NK-92 (cell line): ENCODE measurements around the gene ALDH4A1.

ENCODE experiments used
- DNase-seq: peaks from one replicate; lab custom pipeline; 2025; ENCODE audit not compliant: unreplicated experiment; lab: John Stamatoyannopoulos, UW

ALDH4A1 gene

DNA sequence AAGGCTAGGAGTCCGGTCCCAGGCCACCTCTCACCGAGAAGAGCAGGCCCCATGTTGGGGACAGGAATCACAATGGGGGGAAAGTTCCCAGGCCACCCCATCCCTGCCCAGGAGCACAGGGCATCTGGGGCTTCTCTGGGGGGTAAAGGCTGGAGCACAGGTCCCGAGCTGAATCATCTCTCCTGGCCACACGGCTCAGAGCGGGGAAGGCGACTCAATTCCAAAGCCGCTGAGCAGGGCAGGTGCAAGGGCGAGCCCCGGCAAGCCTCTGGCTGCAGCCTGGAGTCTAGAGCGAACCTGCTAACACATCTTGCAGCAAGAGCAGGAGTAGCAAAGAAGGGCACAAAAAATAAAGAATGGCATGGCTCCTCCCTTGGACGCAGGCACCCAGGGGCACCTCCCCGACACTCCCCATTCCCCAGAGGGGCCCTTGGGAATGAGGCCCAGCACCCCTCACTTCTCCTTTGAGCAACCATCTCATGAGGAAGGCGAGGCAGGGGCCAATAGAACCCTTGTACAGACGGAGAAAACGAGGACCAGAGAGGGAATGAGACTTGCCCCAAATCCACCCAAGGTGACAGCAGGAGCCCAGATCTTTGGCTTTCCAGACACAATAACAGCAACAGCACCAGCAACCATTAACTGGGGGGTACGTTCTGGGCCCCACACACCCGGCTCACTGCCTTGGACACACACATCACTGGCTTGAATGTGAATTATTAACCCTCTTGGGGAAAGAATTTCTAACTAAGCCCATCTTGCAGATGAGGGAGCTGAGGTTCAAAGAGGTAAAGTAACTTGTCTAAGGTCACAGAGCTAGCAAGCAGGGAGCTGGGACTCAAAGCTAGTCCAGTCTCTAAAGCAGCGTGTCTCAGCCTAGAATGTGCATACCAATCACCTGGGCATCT, 20.7 kb upstream of the ALDH4A1 start:
- DNase-seq = no peak

DNA sequence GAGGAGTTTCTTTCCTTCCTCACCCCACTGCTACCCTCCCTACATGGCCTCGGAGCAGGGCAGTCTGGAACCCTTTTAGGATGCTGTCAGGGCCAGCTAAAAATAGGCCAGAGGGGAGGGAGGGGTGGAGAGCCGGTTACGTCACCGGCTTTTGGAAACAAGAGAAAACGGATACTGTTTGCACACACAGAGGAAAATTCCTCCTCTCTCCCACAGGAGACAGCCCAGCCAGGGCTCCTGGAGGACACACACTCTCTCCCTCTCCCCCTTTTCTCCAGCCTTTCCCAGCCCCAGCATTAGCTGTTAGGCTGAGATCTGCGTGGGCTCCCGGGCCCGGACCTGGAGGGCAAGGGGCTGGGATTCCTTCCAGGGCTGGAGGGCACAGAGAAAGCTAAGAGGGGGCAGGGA, 20.0 kb upstream of the ALDH4A1 start:
- DNase-seq = no peak

DNA sequence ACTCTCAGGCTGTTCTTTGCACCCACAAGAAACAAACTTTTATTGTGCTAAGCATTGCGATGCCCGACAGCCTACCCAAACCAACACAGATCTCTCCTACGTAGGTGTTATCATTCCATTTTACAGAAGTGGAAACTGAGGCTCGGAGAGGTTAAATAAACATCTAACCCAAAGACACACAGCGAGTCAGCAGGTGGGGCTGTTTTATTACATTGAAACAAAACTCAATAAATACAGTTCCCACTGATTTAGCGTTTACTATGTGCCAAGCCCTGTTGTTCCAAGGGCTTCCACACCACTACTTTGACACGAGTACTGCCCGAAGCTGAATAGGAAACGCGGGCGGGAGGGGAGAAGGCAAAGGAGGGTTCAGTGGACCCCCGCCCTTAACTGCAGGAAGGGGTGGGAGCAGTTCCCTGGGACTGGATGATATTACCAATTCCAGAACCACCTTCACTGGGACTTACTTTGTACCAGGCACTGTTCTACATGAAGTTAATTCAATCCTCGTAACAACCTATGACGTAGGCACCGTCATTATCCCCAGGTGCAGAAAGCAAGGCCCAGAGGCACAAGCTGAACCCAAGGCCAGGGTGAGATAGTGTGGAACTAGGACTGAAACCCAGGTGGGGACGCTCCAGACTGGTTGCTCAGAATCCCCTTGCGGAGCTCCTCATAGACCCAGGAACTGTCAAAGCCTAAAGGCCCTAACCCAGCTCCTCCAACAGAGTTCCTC, 19.3 kb upstream of the ALDH4A1 start:
- DNase-seq = no peak

DNA sequence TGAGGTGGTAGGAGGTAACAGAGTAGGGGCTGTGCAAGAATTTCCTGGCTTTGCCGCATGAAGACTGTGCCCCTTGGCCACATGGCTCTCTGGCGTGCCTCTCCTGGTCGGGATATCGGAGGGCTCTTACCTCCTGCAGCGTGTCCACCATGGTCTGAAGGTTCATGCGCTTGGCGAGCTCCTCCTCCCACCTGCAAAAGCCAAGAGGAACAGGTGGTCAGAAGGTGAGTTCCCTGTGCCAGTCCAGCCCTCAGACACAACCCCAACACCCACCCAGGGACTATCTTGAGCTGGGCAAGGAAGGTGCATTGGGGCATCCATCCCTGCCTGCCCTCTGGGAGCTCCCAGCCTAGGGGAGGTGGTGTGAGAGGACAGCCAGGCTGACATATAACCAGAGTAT, 18.6 kb upstream of the ALDH4A1 start:
- DNase-seq = no peak

DNA sequence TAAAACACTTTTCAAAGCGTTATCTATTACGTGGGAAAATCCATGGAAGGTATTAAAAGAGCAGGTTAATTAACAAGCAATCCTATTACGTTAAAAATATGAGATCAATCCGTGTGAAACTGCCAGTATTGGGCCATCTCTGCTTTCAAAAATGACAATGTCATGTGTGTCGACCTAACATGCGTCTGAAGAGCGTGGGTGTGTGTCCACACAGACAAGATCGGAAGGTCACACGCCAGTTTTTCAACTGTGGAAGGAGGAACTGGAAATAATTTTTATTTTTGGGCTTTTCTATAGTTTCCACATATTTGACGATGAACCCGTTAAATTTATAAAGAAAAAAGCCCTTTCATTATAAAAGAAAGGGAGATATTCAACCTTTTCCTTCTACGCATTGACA, 17.6 kb upstream of the ALDH4A1 start:
- DNase-seq = no peak

DNA sequence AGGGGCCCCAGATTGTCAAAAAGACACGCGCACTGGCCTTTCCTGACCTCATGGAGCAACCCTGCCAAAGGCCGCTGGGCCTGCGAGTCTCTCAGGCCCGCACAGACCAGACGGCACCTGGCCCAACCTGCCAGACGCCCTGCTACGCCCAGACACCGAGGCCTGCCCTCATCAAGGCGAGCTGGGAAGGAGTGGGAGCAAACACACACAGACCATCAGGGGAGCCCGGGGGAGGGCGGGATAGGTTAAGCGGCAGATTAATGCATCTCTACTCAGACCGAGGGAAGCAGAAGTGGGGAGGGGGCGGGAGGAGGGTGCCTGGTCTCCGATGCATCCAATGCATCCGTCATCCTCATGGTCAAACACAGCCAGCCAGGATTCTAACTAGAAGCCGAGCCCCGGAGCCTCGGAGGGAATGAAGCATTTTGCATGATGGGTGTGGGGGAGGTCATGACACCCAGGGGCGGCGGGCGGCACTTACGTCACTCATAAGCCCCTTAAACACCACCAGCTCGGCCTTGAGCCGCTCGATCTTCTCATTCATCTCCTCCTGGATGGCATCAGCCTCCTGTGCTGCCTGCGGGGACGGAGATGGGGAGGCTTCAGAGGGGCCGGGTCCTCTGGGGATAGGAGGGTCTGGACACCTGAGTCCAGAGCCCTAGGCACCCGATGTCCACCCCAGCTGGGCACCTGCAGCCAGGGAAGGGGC, 17.0 kb upstream of the ALDH4A1 start:
- DNase-seq = no peak

DNA sequence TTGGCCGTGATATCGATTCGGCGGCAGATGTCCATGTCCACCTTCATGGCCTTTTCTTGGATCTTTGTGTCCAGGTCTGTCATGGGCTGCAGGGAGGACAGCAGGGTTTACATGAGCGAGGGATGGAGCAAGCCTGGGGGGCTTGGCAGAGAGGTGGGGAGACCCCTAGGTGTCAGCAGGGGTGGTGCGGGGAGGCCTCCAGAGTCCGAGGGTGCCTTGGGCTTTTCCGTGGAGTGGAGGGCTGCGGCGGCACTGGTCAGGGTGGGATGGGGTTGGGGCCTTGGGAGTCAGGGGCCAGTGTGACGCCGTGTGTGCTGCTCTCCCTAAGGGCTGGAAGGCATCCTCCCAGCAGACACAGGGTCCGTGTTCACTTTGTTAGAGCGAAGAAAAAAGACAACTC, 16.1 kb upstream of the ALDH4A1 start:
- DNase-seq = no peak

DNA sequence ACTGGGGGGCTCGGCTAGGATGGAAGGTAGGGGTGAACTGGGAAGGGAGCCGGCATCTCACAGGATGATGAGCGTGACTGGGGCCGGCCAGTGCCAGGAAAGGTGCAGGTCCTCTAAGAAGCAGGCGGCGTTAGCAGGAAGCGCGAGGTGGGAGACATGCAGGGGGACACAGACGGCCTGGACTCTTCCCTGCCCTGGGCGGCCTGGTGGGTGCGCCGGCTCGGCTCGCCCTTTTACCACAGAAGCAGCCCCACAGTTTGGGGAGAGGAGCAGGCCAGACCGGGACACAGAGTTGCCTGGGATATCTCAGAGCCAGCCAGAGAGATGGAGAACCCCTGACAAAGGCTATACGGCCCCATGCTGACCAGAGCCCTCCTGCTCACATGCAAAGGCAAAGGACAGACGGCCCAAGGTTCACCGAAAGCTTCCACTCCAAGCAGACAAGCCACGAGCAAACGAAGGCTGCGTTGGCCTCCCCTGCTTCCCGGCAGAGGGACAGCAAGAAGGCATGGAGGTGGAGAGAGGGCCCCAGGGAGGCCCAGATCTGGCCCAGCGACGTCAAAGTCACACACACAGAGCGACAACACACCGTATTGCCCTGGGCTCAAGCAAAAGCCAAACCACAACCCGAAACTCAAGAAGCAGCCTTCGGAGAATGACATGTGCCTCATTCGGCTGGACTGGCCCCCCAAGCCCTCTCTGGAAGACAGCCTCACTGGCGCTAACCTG, 14.9 kb upstream of the ALDH4A1 start:
- DNase-seq = no peak

DNA sequence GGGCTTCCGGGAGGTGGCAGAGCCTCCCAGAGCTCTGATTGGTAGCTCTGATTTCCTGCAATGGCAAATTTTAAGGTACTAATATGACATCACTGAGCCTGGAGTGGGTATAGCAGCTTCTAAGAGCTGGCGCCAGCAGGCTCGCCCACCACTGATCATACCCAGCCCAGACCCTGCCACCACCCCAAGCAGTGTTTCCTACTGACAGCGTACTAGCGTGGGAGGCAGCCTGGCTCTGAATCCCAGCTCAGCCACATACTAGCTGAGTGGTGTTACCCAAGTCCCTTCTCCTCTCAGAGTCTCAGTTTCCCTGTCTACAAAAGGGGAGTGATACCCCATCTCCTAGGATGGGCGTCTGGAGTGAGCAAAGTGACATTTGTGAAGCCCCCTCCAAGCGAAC, 13.0 kb upstream of the ALDH4A1 start:
- DNase-seq = no peak

DNA sequence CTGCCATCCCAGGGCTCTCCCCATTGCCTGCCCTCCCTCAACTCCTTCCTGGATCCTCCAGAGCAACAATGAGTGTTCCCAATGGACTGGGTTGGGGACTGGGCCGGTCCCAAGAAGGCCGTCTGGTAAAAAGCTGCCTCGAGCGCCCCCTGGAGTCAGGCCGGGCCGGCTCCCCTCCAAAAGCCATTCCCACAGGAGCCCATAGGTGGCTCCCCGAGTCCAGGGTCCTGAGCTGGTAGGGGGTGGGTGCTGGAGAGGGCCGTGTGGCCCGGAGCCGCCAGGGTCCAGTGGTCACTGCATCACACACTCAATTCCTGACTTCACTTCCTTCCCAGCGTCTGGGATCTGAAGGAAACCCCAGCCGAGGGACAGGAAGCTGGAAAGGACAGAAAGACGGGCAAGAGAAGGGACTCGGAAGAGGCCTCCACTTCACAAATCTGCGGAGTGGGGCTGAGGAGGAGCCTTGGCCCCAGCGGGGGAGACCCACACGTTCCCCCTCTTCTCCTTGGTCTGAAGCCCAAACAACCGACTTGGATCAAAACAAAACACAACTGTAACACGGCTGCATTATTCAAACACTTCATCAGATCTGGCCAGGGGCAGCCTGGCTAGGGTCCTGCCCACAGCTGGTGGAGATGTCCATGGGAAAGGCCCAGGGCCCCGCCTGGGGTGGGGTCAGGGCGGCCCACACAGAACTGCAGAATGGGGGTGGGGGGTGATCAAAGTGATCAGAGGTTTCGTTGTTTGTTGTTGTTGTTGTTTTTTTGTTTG, 10.9 kb upstream of the ALDH4A1 start:
- no peak for DNase-seq

DNA sequence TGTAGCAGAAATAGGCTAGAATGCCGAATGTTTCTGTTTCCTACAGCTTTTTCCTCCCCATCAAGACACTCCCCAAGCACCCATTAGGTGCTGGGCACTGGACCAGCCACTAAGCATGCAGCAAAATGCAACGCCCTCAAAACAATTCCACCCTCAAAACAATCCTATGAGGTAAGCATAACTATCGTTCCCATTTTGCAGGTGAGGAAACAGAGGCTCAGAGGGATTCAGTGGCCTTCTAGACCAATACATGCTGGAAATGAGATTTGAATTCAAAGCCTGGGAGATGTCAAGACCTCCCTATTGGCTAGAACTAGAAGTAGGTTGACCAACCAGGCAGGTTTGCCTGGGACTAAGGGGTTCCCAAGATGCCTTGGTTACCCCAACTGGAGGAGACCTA, 10.2 kb upstream of the ALDH4A1 start:
- DNase-seq = no peak

DNA sequence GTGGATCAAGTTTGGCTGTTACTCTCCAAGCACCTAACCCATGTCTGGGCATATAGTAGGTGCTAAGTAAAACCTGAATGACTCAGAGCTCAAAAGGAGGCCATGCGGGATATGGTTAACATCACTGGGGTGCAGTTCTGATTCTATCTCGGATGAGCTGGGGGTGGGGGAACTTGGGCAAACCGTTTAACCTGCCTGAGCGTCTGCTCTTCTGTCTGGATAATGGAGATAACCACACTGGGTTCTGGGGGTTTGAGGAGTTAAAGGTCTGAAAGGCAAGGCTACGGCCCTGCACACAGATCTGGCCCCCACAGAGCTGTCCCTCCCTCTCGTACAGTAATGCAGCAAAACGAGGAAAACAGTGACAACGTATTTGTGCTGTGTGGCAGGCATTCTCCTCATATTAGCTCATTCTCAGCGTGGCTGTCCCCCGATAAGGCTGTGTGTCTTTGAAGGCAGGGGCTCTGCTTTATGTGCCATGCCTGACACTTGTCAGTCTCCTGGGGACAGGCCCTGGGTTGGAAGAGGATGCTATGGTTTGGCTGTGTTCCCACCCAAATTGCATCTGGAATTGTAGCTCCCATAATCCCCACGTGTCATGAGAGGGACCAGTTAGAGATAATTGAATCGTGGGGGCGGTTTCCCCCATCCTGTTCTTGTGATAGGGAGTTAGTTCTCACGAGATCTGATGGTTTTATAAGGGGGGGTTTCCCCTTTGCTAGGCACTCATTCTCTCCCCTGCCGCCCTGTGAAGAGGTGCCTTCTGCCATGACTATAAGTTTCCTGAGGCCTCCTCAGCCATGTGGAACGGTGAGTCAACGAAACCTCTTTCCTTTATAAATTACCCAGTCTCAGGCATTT, 6.8 kb upstream of the ALDH4A1 start:
- no peak for DNase-seq

DNA sequence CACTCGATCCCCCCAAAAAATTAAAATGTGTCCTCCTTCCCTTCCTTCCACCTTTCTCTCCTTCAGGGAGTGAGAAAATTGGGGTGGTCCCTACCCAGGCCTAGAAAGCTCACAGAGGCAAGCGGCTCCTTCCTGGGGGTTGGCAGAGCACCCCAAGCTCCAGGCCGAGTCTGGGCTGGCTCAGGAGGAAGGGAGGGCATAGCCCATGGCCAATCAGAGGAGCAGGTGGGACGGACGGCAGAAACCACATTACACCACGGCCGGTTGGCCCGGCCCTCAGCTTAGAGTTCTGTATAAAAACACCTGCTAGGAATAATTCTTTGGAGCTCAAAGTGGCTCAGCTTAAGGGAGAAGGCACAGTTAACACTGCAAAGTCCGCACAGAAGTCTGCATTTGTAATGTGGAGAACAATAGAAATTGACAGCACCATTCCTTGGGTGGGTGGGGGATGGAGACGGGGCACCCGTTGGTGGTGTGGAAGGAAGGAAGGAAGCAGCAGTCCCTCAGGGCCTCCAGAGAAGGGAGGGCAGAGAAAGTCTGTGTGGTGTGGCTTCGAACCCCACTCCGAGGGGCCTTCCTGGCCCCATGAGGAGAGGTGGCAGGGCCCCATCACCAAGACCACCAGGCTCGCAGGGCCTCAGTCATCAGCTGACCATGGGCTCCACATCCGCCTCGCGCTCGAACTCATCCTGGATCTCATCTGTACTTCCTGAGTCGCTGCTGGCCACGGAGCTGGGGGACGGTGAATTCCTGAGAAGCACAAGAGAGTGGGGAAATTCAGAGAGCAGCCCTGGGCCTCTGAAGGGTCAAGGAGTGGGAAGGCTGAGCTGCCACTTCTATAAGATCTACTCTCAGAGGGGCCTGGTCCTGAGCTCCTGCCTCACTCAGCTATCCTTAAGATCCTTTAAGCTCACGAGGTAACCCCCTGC, 5.8 kb upstream of the ALDH4A1 start:
- DNase-seq = no peak

DNA sequence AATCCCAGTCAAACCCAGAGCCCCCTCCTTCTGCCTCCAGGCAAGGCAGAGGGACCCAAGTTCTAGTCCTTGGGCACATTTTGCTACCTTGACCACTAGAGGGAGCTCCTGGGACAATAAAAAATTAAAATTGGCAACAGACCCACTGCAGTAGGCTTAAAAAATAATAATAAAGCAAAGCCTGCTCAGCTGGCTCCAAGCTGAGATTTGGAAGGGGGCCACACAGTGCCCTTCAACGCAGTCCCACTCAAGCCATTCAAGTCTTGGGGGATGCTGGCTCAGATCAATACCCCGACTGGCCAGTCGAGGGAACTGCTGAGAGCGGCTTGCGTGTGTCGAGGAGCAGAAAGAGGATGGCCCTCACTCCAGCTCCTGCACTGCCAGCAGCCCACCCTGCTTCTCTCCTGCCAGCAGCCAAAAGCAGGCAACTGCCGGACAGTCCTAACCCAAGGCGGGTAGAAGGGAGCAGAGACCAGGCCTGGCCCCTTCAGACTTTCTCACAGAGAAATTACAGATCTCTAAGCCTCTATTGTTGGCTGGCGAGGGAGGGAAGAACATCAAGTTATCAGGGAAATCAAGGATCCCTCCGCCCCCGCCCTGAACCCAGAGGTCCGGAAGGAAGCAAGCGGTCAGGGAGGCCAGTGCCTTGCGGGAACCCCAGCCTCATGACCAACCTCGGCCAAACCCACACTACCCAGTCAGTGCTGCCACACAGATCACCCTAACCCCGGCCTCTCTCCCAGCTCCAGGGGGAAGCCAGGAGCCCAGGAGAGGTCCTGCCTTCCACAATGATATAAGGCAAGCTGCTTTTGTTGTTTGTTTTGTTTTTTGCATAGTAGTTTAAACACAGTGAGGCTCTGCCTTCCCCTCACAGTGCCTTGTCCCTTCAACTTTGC, 4.9 kb upstream of the ALDH4A1 start:
- no peak for DNase-seq

DNA sequence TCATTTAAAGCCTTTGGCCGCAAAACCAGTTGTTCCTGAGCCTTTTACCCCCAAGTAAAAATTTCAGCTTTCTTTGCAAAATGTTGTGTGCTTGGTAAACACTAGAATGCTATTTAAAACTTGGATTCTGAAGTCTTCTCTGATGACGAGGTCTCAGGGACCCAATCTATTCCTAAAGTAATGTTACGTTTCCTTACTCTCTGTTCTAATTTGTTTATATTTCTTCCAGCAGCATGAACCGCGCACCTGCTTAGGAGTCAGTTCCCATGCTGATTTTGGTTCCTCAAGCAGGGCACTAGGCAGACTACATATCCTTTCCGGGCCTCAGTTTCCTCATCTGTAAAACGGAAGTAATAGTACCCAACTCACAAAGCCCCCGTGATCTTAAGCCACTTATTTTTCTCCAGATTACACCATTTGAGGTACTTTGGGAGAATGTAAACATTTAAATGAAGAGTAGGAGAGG, 969 bp upstream of the ALDH4A1 start:
- no peak for DNase-seq

DNA sequence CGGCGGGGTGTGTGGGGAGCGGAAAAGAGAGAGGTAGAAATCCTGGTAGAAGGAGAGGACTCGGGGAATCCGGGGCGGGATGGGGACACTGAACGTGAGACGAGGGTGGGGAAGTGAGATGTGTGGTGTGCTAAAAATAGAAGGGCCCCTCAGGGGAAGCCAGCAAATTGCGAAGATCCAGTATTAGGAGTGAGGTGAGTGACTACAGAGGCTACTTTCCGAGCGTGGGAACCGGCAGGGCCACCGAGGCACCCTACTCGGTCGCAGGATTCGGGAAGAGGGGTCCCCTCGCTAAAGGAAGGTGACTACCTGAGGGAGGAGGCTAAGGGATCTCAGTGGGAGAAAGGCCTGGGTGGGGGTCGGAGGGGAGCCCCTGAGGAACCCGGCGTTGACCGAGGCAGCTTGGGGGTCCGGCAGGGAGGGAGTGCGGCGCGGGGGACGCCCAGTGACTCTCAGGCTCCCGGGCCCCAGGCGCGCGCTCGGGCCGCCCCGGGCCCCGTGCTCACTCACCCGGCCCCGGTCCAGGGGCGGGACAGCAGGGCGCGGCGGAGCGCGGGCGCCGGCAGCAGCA, 318 bp downstream of the ALDH4A1 start:
- no peak for DNase-seq
